ENCODE results near the gene TF. TPM values are rescaled to one million over a fixed set of nuclear protein-coding genes. Genes with fewer than 3 reads are reported as not detected.
A peak's percentile ranks its signal among the peaks of the same experiment; 100 is the strongest.

Gene TF
- total and polyA plus RNA-seq, 2 of the 8 experiments (the other 6 are each of a cell fraction or from before 2014, with no cell fraction given) = 0.02 to 0.26 TPM

DNA sequence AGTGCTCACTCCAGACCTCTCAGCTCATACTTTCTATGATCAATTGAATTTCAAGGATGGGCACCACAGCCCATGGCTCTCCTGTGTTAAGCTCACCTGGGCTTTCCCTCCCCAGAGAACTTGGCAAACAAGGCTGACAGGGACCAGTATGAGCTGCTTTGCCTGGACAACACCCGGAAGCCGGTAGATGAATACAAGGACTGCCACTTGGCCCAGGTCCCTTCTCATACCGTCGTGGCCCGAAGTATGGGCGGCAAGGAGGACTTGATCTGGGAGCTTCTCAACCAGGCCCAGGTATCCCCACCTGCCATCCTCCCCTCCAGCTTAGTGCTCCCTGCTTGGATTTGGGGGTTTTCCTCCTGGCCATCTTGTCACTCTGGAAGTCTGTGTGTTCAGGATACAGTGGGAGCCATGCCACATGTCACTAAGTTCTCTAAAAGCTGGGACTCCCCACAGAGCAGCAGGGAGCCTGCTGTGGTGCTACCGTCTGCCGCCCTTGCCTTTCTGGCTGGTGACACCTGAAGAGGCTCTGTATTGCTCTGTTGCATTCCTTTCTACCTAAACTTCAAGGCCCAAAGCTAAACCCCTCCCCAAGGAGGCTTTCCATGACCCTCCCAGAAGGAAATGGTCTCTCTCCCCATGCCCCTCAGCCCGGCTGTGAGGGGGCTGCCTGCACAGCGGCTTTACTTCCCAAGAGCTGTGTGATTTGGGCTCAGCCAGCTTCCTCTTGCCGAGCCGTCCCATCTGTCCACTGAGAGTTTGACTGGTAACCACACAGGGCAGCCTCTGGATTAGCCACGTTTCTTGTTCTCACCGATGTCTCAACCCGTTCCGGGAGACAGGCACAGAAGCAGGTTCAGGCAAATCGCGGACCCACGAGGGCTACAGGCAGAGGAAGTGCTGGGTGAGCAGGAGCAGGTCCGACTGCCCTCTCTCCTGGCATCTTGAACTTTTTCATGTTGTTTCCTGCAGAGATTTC lies 10.8 kb downstream of the TF start:
- no peak overlapping the region for H2BK120ac ChIP-seq (replicated peaks; ENCODE audit: low read depth, low read length)
- H3K27ac ChIP-seq (ENCODE audit: low read depth, low read length) = no peak overlapping the region
- H3K79me1 ChIP-seq (ENCODE audit: low read depth, low read length) = no peaks in the 10 kb centered on the region
- no peak overlapping the region for H4K91ac ChIP-seq (replicated peaks; ENCODE audit: insufficient read length, low read length)
- no peak overlapping the region for H2BK12ac ChIP-seq (ENCODE audit: low read depth, low read length)
- peaks cover 0 to 8% (median under 1%) of the 10 kb centered on the region in 4 experiments; a peak in 2 of 7 replicates for H3K4me1 ChIP-seq (replicated peaks in 1 of 4; ENCODE audit: control insufficient read depth in 3 of 4, insufficient read depth in 4 of 4, low read length in 3 of 4)
- no peak overlapping the region for H3K4me2 ChIP-seq (ENCODE audit: insufficient read depth in 1 of 2, low read depth in 2 of 2, low read length in 2 of 2)
- H3K56ac ChIP-seq (replicated peaks; ENCODE audit: insufficient read length, low read depth, low read length) = no peak overlapping the region
- WGBS, 2 experiments (ENCODE audit: extremely low coverage in 1 of 2, insufficient coverage in 1 of 2, insufficient read length in 1 of 2, insufficient replicate concordance in 2 of 2, low coverage in 1 of 2, low lambda C conversion rate in 2 of 2, missing lambda C conversion rate in 1 of 2) = 90% methylated on average over 20 of the region's 20 CpGs; no CpG with 5 or more reads in 1 of the 2 experiments
- H4K20me1 ChIP-seq (replicated peaks in 1 of 2; ENCODE audit: control insufficient read depth in 1 of 2, insufficient read depth in 2 of 2, low read length in 2 of 2) = no peaks in the 10 kb centered on the region
- peak overlapping the region; percentile 64; the same call in 1 of the 2 replicates for H2AFZ ChIP-seq (ENCODE audit: low read length)
- FAIRE-seq (no peak), DNase-seq (ENCODE audit: low read depth in 1 of 2, low spot score in 2 of 2) (no peak)
- no peak overlapping the region for H4K5ac ChIP-seq (ENCODE audit: insufficient read length, low read depth, low read length)
- no peak overlapping the region for H3K14ac ChIP-seq (ENCODE audit: insufficient read length)
- no peak overlapping the region for H2BK20ac ChIP-seq (ENCODE audit: low read length)
- H3K23me2 ChIP-seq (ENCODE audit: low read depth, low read length) = no peaks in the 10 kb centered on the region
- no peak overlapping the region for H3K4me3 ChIP-seq (ENCODE audit: extremely low read depth in 1 of 4, insufficient read depth in 2 of 4, low read depth in 3 of 4, low read length in 4 of 4)
- H3K79me2 ChIP-seq (ENCODE audit: control insufficient read depth in 1 of 2, insufficient read depth in 2 of 2, low read length in 2 of 2) = no peaks in the 10 kb centered on the region
- H3K9ac ChIP-seq (replicated peaks in 1 of 4; ENCODE audit: extremely low read depth in 1 of 4, low read depth in 3 of 4, low read length in 3 of 4) = no peak overlapping the region
- H3K4ac ChIP-seq (replicated peaks; ENCODE audit: insufficient read length, low read depth, low read length) = no peak overlapping the region
- H3K27me3 ChIP-seq (replicated peaks in 1 of 4; ENCODE audit: control insufficient read depth in 3 of 4, extremely low read depth in 1 of 4, insufficient read depth in 3 of 4, low read length in 3 of 4) = no peaks in the 10 kb centered on the region; a peak in 1 of 7 replicates
- 0 out of 2 replicates have a peak overlapping the region, but pooled peaks have one; percentile 22 for H2BK15ac ChIP-seq (ENCODE audit: low read length)
- H3K36me3 ChIP-seq (ENCODE audit: control insufficient read depth in 2 of 4, insufficient read depth in 4 of 4, low read length in 3 of 4) = no peaks in the 10 kb centered on the region
- no peak overlapping the region for H2AK5ac ChIP-seq (ENCODE audit: low read depth, low read length)
- 0 out of 2 replicates have a peak overlapping the region, but pooled peaks have one; percentile 53 for H4K8ac ChIP-seq (ENCODE audit: extremely low read depth, insufficient read depth, low read length)
- H3K9me3 ChIP-seq (ENCODE audit: insufficient read depth in 2 of 2, low read depth in 1 of 2, low read length in 1 of 2) = no peaks in the 10 kb centered on the region
- no peak overlapping the region for H3K23ac ChIP-seq (ENCODE audit: insufficient read length)
- H2BK5ac ChIP-seq (ENCODE audit: low read depth, low read length) = no peak overlapping the region
- ChIA-PET POLR2A (ENCODE audit: partially characterized antibody) (interaction anchor here (0.6 kb wide), 1 partner anchor 12 kb away, joined by 3 read pairs; no protein-coding TSS in a partner anchor), CTCF (ENCODE audit: partially characterized antibody) (interaction anchor here (1.1 kb wide), 2 partner anchors 26 to 169 kb away, joined by 3 read pairs; no protein-coding TSS in a partner anchor)
- H3K18ac ChIP-seq (ENCODE audit: extremely low read depth, low read length) = peak overlapping the region; percentile 29; the same call in 1 of the 2 replicates
- TF ChIP-seq SP1 (IDR thresholded peaks at IDR 0.05; ENCODE audit: low read depth, low read length) = no peak
- TF ChIP-seq SP4 (IDR thresholded peaks at IDR 0.05; ENCODE audit: low read length) = no peak
